ENCODE data around the gene RFX1.
"Not testable (repeated sequence)": the region's sequence is repeated elsewhere in the genome, so short reads cannot be mapped to it uniquely, and the experiment has no call there.

RFX1 gene

DNA sequence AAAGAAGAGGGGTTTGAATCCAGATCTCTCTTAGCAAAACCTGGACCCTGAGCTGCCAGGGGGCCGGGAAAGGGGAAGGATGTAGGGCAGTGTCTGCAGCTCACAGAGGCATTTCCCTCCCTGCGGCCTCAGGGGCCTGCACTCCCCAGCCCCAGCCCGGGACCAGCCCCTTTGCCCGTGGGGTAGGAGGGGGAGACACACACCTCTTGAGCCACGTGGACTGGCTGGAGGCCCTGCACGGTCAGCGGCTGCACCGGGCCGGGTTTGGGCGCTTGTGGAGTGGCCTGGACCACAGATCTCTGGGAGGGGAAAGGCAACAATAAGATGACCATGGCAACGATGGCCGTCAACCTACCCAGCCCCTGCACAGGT, 26.9 kb downstream of the RFX1 start:
- no peak for DNase-seq (ENCODE audit: low read depth)

GRCh38 chr19:13978351-13979243, 27.5 kb downstream of the RFX1 start:
- no peak for DNase-seq (ENCODE audit: low read depth)

- DNase-seq (ENCODE audit: low read depth) = no peak
These were observed 28.3 kb downstream of the RFX1 start for GRCh38 chr19:13977803-13978202.

GRCh38 chr19:13976446-13976845, 29.7 kb downstream of the RFX1 start:
- DNase-seq (ENCODE audit: low read depth) = no peak

GRCh38 chr19:13975870-13976269, 30.2 kb downstream of the RFX1 start:
- no peak for DNase-seq (ENCODE audit: low read depth)

DNA sequence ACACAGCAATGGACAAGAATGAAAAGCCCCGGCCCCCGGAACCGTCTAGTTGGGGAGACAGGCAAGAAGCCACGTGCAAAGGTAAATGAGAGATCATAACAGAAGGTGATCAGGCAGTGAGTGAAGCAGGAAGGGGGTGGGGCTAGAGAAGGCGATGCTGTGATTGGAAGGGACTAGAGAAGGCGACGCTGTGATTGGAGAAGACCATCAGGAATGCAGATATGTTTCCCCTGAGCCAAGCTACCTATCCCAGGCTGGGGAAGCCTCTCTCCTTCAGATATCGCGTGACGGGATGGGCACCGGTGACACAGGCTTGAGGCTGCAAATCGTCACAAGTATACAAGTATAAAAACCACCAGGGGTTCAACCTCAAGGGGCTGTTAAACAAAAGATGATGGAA, 32.0 kb downstream of the RFX1 start:
- peak; percentile 35 for DNase-seq (ENCODE audit: low read depth)

DNA sequence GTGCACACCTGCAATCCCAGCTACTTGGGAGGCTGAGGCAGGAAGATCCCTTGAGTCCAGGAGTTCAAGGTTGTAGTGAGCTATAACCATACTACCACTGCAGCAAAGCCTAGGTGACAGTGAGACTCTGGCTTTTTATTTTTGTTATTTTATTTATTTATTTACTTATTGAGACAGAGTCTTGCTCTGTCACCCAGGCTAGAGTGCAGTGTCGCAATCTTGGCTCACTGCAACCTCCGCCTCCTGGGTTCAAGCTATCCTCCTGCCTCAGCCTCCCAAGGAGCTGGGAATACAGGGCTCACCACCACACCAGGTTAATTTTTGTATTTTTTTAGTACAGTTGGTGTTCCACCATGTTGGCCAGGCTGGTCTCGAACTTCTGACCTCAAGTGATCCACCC, 32.6 kb downstream of the RFX1 start:
- DNase-seq (ENCODE audit: low read depth) = not testable (repeated sequence)

DNA sequence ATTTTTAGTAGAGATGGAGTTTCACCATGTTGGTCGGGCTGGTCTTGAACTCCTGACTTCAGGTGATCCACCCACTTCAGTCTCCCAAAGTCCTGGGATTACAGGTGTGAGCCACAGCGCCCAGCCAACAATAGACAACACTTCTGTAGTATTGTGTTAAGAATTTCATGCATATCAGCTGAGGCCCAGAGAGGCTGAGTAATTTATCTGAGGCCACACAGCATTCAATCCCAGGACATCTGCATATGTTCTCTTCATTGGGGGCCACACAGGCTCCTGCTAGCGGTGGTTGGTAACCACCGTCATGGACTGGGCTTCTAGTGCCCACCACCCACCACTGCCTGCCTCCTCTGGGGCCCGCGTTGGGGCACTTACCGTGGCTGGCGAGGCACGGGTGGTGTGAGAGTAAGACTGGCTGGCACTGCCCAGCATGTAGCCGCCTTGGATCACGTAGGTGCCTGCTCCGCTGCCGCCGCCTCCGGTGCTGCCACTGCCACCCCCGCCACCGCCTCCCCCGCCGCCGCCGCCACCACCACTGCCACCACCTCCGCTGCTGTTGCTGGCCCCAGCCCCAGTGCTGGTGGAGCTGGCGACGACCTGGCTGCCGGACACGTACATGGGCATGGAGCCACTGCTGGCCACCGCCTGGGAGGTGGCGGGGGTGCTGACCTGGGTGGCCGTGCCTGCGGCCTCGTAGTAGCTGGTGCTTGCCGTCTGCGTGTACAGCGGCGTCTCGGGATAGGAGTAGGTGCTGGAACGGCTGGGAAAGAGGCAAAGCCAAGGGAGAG, 33.6 kb downstream of the RFX1 start:
- DNase-seq (ENCODE audit: low read depth) = no peak

DNA sequence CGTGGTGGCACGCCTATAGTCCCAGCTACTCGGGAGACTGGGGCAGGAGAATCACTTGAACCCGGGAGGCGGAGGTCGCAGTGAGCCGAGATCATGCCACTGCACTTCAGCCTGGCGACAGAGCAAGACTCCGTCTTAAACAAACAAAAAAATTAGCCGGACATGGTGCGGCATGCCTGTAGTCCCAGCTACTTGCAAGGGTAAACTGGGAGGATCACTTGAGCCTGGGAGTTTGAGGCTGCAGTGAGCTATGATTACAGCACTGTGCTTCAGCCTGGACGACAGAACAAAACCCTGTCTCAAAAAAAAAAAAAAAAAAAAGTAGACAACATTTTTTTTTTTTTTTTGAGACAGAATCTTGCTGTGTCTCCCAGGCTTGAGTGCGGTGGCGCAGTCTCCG, 34.3 kb downstream of the RFX1 start:
- not testable (repeated sequence) for DNase-seq (ENCODE audit: low read depth)

DNA sequence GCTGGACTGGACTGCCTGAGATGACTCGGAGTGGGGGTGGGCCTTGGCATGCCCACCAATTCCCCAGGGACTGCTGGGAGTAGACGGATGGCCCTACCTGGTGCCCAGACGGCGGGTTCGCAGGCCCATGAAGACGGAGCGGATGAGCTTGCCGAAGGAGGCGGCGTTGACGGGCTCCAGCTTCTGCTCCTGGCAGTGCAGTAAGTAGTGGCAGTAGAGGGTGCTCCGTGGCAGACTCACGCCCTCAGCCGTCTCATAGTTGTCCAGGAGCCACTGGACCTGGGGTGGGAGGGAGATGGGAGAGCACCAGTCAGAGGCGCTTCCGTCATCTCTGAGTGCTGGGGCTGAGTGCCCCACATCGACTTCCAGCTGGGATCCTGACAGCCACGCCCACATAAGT, 36.2 kb downstream of the RFX1 start:
- DNase-seq (ENCODE audit: low read depth) = no peak

DNA sequence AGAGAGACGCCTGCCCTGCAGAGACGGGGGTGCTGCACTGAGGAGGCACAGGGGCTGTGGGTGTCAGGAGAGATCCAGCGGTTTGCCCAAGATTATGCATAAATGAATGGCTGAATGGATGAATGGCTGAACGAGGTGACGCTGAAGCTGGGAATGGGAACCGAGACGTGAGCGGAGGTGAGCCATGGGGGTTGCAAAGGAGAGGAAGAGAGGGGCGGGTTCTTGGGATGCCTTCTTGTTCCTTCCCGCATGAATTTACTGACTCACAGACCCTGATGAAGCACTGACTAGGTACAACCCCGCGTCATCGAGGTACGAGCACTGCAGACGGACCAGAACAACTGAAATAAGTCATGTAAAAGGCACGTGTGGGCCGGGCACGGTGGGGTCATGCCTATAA, 37.1 kb downstream of the RFX1 start:
- DNase-seq (ENCODE audit: low read depth) = no peak

GRCh38 chr19:13968383-13968935, 37.7 kb downstream of the RFX1 start:
- no peak for DNase-seq (ENCODE audit: low read depth)

- not testable (repeated sequence) for DNase-seq (ENCODE audit: low read depth)
These were observed 38.9 kb downstream of the RFX1 start for GRCh38 chr19:13967206-13967605.

DNA sequence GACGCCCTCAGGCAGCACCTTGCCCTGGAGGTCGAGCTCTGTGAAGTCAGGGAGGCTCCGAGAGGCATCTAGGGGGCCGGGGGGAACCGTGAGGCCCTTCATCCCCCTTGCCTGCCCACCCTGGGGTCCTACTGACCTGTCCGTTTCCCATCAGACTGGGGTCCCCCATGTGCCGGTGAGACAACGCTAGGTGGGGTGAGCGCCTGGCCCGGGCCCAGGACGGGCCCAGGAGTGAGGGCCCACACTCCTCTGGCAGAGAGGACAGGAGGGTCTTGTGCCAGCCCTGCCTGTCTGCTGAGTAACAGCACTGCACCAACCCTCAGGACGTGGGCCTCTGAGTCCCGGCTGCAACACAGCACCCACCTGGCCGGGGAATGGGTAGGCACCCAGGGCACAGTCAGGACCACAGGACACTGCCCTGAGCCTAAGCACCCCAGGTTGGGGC, 39.4 kb downstream of the RFX1 start:
- DNase-seq (ENCODE audit: low read depth) = no peak

- no peak for DNase-seq (ENCODE audit: low read depth)
These were observed 40.0 kb downstream of the RFX1 start for GRCh38 chr19:13965926-13966683.

- DNase-seq (ENCODE audit: low read depth) = no peak
These were observed 40.7 kb downstream of the RFX1 start for GRCh38 chr19:13965377-13965896.

DNA sequence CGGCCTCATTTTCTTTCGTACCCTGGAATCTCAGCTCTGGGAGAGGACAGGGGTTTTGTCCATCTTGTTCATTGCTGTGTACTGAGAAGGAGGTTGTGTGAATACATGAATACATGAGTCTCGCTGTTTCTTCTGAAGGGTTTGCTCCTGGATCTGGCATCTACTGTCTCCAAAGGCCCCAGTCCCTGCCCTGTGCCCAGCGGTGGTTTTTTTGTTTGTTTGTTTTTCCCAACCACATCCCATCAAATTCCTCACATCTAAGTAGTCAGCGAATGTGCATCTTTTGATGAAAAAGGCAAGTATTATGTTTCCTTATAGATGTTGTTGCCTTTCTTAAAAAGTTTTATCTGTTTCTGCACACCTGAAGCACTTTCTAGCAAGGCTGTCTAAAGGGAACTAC, 41.3 kb downstream of the RFX1 start:
- no peak for DNase-seq (ENCODE audit: low read depth)

DNA sequence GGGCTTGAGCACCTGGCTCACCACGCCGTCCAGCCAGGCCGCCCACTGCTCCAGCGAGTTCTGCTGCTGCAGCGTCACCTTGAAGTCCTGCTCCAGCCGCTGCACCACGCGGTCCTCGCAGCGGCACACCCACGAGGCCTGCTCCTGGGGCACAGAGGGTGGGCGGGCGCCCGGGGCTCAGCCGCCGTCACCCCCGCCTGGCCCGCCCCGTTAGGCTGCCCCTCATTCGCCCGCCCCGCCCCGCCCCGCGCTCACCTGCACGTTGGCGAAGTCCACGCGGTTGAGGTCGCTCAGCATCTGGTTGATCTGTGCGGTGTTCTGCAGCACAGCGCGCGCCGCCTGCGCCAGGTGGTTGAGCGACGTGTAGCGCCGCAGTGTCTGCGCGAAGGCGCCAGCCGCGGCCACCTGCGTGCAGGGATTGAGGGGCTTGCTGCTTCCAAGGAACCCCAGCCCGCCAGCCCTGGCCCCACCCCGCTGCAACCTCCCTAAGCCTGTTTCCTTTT, 42.5 kb downstream of the RFX1 start:
- no peak for DNase-seq (ENCODE audit: low read depth)

DNA sequence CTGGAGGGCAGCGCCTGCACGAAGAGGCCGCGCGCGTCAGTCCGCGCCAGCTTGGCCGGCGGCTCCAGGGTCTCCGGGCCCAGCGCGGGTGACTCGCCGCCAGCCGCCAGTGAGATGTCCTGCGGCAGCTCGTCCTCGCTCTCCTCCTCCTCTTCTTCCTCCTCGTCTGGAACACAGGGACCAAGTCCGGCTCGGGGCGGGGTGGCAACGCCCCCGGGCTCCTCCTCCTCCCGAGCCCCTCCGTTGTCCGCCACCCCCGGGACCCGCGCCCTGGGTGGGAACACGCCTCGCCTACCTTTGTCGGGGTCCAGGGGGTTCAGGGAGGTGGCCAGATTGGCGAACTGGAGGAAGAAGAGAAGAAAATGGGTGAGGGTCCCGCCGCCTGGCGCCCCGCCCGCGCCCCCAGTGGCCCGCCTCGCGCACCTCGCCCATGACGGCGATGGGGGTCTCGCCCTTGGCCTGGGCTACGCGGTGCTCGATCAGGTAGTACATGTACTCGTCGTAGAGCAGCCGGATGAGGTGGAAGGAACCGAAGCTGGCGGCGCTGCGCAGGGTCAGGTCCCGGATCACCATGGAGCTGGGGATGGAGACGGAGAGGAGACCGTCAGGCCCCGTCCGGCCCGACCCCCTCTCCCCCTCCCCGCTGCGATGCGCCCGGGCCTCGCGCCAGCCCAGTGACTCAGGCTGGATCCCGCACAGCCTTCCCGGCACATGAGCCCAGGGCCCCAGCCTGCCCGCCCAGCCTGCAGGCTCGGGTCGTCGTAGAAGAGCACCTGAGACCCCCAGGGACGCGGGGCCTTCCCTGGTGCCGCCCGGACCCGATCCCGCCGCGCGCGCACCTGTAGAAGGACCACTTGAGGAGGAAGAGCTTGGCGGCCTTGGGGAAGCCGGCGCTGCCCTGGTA, 43.2 kb downstream of the RFX1 start:
- no peak for DNase-seq (ENCODE audit: low read depth)

DNA sequence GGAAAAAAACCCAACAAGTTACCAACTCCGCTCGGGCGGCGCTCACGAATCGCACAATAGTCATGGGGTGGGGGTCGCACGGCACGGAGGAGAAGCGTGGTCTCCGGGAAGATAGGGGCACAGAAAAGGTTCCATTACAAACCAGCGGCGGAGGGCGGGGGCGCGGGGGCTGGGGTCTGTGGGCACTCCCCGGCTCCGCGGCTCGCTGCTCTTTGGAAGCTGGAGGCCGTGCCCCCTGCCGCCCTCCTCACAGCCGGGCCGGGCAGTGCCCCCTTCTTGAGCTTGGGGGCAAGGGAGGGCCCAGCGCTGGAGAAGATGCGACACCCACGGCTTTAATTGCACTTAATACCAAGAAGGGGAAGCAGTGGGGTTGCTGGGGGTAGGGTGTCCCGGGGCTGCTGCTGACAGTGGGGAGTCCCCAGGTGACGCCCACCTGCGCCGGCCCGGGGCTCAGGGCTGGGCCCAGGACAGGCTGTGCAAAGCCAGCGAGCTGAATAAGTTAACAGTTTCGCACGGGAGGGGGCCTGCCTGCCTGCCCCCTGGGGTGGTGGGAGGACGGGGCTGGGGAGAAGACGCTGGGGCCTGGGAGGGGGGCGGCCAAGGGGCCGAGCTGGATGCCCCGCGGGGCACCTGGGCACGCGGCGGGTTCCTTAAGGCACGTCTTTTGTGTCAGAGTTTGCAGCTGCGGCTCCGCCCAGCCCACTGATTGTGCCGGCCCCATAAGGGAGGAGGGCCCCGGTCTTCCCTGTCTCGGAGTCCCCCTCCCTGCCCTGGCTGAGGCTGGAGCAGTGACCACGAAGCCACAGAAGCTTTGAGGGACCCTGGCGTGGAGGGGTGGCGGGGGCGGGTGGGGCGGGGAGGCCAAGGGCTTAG, 44.1 kb downstream of the RFX1 start:
- no peak for DNase-seq (ENCODE audit: low read depth)
